Activated B cell treated with CpG ODN at 0.5 μM for 24 hours (primary cell): ENCODE measurements around the gene DMRTC2. TPM values are rescaled to one million over a fixed set of nuclear protein-coding genes. Genes with fewer than 3 reads are reported as not detected.

Experiments
- total RNA-seq: library from RNA; stranded (reverse); gene quantifications from 2 replicates; pipeline ENCODE4 v1.2.3, GENCODE V29; 2022

DMRTC2 gene
- total RNA-seq, 1 donor from 2014 or later = not detected

Other genes with a start within 250 kb of the DMRTC2 start
- gene CEACAM4, start 218.0 kb upstream of the DMRTC2 start, total RNA-seq = not detected in 2 replicates
- gene CEACAM7, start 156.8 kb upstream of the DMRTC2 start, total RNA-seq = not detected in 2 replicates
- gene CEACAM5, start 136.4 kb upstream of the DMRTC2 start, total RNA-seq = not detected in 2 replicates
- gene CEACAM6, start 89.5 kb upstream of the DMRTC2 start, total RNA-seq = not detected in 2 replicates
- not detected in 2 replicates for gene CEACAM3, start 48.5 kb upstream of the DMRTC2 start, total RNA-seq
- gene LYPD4, start 359 bp upstream of the DMRTC2 start, total RNA-seq = not detected in 2 replicates
- 4,196 and 4,853 TPM in 2 replicates for gene RPS19, start 15.2 kb downstream of the DMRTC2 start, total RNA-seq
- gene CD79A, start 32.2 kb downstream of the DMRTC2 start, total RNA-seq = 889 and 943 TPM in 2 replicates
- 351 and 418 TPM in 2 replicates for gene ARHGEF1, start 38.1 kb downstream of the DMRTC2 start, total RNA-seq
- 0.64 and 1.1 TPM in 2 replicates for gene ERFL, start 83.4 kb downstream of the DMRTC2 start, total RNA-seq
- 96.7 and 102 TPM in 2 replicates for gene RABAC1, start 114.3 kb downstream of the DMRTC2 start, total RNA-seq
- gene ATP1A3, start 149.2 kb downstream of the DMRTC2 start, total RNA-seq = 1.4 and 1.8 TPM in 2 replicates
- 0.09 and 0.15 TPM in 2 replicates for gene GRIK5, start 225.2 kb downstream of the DMRTC2 start, total RNA-seq
- gene ZNF574, start 231.1 kb downstream of the DMRTC2 start, total RNA-seq = 27.7 and 29.6 TPM in 2 replicates